Neural progenitor cell (in vitro differentiated cells): ENCODE measurements around the gene NINL. TPM values are rescaled to one million over a fixed set of nuclear protein-coding genes. Genes with fewer than 3 reads are reported as not detected.
A peak's percentile ranks its signal among the peaks of the same experiment; 100 is the strongest.

Experiments
- DNase-seq: peaks from one replicate; pipeline ENCODE4 v3.0.0-alpha.2; 2016; ENCODE audit warnings: low spot score
- H2AFZ ChIP-seq: fragments of 200-600 bp; sonication (generic); replicated peaks from 2 replicates; pipeline ENCODE4 v1.6.1; 2016; ENCODE audit warnings: antibody characterized with exemption
- H3F3A ChIP-seq: fragments of 200-600 bp; sonication (generic); 2 replicates; pipeline ENCODE4 v1.6.1; 2016; ENCODE audit warnings: antibody characterized with exemption, low read depth
- H3K27ac ChIP-seq: fragments of 200-600 bp; sonication (generic); 2 replicates; pipeline ENCODE4 v1.5.1; 2016; ENCODE audit warnings: mild to moderate bottlenecking
- H3K27me3 ChIP-seq: fragments of 200-600 bp; sonication (generic); 2 replicates; pipeline ENCODE4 v1.6.1; 2016; ENCODE audit warnings: mild to moderate bottlenecking, moderate library complexity
- H3K36me3 ChIP-seq: fragments of 200-600 bp; sonication (generic); 2 replicates; pipeline ENCODE4 v1.5.1; 2016
- H3K4me1 ChIP-seq: fragments of 200-600 bp; sonication (generic); 2 replicates; pipeline ENCODE4 v1.6.1; 2016; ENCODE audit warnings: mixed run types
- H3K4me2 ChIP-seq: fragments of 200-600 bp; sonication (generic); 2 replicates; pipeline ENCODE4 v1.6.1; 2016
- H3K4me3 ChIP-seq: fragments of 200-600 bp; sonication (generic); 2 replicates; pipeline ENCODE4 v1.5.1; 2016
- H3K79me2 ChIP-seq: fragments of 200-600 bp; sonication (generic); 2 replicates; pipeline ENCODE4 v1.6.1; 2016; ENCODE audit warnings: low read depth
- H3K9ac ChIP-seq: fragments of 200-600 bp; sonication (generic); 2 replicates; pipeline ENCODE4 v1.6.1; 2016
- H3K9me3 ChIP-seq: fragments of 200-600 bp; sonication (generic); 2 replicates; pipeline ENCODE4 v1.5.1; 2016; ENCODE audit warnings: low read depth
- H4K20me1 ChIP-seq: fragments of 200-600 bp; sonication (generic); 2 replicates; pipeline ENCODE4 v1.6.1; 2016; ENCODE audit warnings: low read depth
- H3K27ac Mint-ChIP-seq: 3 replicates; pipeline ENCODE4 v1.8.0; 2021; ENCODE audit warnings: mixed read lengths
- H3K27me3 Mint-ChIP-seq: 2 replicates; pipeline ENCODE4 v1.8.0; 2022; ENCODE audit warnings: low read depth, mild to moderate bottlenecking, inconsistent platforms, moderate library complexity, mixed read lengths; ENCODE audit not compliant: insufficient read depth
- H3K36me3 Mint-ChIP-seq: 3 replicates; pipeline ENCODE4 v1.8.0; 2021; ENCODE audit warnings: mixed read lengths
- H3K4me1 Mint-ChIP-seq: 3 replicates; pipeline ENCODE4 v1.8.0; 2021; ENCODE audit warnings: mixed read lengths
- H3K4me3 Mint-ChIP-seq: 3 replicates; pipeline ENCODE4 v1.8.0; 2021; ENCODE audit warnings: mild to moderate bottlenecking, moderate library complexity, mixed read lengths
- H3K9me3 Mint-ChIP-seq: 3 replicates; pipeline ENCODE4 v1.8.0; 2020; ENCODE audit warnings: mixed read lengths
- EZH2 ChIP-seq: fragments of 200-600 bp; sonication (generic); IDR thresholded peaks from 2 replicates; pipeline ENCODE4 v1.6.1; 2017; ENCODE audit warnings: antibody characterized with exemption, mild to moderate bottlenecking, moderate library complexity
- EZH2phosphoT487 ChIP-seq: fragments of 200-600 bp; sonication (generic); IDR thresholded peaks from 2 replicates; pipeline ENCODE4 v1.6.1; 2017; ENCODE audit warnings: antibody characterized with exemption
- total RNA-seq: library from RNA; depleted of rRNA; stranded (reverse); fragments of >200 nt; gene quantifications from 2 replicates; pipeline ENCODE4 v1.2.3, GENCODE V29; 2015; ENCODE audit warnings: low replicate concordance
- TF ChIP-seq, protein P1 (sequence below): fragments of 200-600 bp; sonication (generic); IDR thresholded peaks from 2 replicates; pipeline ENCODE4 v1.5.1; 2017; ENCODE audit warnings: antibody characterized with exemption, mild to moderate bottlenecking

The NINL gene
- total RNA-seq, 1 donor from 2014 or later: 21.5 TPM

DNA sequence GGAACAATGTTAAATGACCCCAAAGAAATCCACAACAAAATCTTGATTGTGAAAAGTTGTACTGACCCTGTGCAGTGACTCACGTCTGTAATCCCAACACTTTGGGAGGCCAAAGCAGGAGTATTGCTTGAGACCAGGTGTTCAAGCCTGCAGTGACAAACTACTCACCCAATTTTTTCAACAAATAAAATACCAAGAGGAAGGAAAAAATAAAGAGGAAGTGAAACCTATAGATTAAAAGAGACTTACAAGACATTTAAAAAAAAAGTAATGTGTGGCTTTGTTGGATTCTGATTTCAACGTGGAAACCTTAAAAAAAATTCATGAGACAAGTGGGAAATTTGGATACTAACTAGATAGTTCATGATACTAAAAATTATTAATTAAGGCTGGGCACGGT, 146.0 kb downstream of the NINL start:
- H3K4me3 ChIP-seq: no peak overlapping the region
- H3K79me2 ChIP-seq: no peaks in the 10 kb centered on the region
- Mint-ChIP-seq H3K4me3 (no peak overlapping the region), H3K36me3 (peaks cover 30% of the 10 kb centered on the region), H3K4me1 (peaks cover 4% of the 10 kb centered on the region), H3K27me3 (no peaks in the 10 kb centered on the region), H3K27ac (no peak overlapping the region), H3K9me3 (no peaks in the 10 kb centered on the region)
- DNase-seq: no peak
- TF ChIP-seq EZH2phosphoT487 (no peak), EZH2 (no peak)
- TF ChIP-seq, protein P1, sequence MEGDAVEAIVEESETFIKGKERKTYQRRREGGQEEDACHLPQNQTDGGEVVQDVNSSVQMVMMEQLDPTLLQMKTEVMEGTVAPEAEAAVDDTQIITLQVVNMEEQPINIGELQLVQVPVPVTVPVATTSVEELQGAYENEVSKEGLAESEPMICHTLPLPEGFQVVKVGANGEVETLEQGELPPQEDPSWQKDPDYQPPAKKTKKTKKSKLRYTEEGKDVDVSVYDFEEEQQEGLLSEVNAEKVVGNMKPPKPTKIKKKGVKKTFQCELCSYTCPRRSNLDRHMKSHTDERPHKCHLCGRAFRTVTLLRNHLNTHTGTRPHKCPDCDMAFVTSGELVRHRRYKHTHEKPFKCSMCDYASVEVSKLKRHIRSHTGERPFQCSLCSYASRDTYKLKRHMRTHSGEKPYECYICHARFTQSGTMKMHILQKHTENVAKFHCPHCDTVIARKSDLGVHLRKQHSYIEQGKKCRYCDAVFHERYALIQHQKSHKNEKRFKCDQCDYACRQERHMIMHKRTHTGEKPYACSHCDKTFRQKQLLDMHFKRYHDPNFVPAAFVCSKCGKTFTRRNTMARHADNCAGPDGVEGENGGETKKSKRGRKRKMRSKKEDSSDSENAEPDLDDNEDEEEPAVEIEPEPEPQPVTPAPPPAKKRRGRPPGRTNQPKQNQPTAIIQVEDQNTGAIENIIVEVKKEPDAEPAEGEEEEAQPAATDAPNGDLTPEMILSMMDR: no peak
- no peak overlapping the region for H2AFZ ChIP-seq
- H3K4me1 ChIP-seq: peaks cover 13% of the 10 kb centered on the region
- no peak overlapping the region for H3K9ac ChIP-seq
- no peaks in the 10 kb centered on the region for H3K27me3 ChIP-seq
- H3K36me3 ChIP-seq: peaks cover 15% of the 10 kb centered on the region
- H3K27ac ChIP-seq: no peak overlapping the region
- H3K9me3 ChIP-seq: no peaks in the 10 kb centered on the region
- H4K20me1 ChIP-seq: no peaks in the 10 kb centered on the region
- peaks cover 15% of the 10 kb centered on the region for H3F3A ChIP-seq
- no peak overlapping the region for H3K4me2 ChIP-seq

DNA sequence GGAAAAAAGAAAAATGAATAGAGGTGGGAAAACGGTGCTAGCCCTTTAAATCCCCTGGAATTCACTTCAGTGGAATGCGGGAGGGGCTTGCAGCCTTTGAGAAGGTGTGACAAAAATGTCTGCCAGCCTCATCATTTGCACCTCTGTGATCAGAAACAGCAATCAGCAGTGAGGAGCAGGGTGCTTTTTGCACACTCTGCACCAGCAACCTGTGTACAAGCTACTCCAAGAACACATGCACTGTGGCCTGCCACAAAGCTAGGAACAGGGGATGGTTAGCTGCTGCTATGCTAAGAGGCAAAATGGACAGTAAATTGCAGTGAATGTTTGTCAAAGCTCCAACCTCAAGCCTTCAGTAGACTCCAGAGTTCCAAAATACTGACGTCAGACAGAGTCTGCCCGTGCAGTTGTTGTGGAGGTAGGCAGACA, 148.2 kb downstream of the NINL start:
- peaks cover 33% of the 10 kb centered on the region for H3K36me3 Mint-ChIP-seq
- no peaks in the 10 kb centered on the region for H3K9me3 Mint-ChIP-seq
- Histone ChIP-seq H3K4me3 (no peak overlapping the region), H3K27ac (peak overlapping the region; percentile 68), H3K27me3 (no peaks in the 10 kb centered on the region), H4K20me1 (no peaks in the 10 kb centered on the region), H3K79me2 (no peaks in the 10 kb centered on the region), H3K36me3 (peaks cover 27% of the 10 kb centered on the region), H3F3A (peaks cover 15% of the 10 kb centered on the region), H3K4me1 (peaks cover 13% of the 10 kb centered on the region), H3K9me3 (no peaks in the 10 kb centered on the region), H2AFZ (no peak overlapping the region), H3K9ac (peak overlapping the region; percentile 7), H3K4me2 (peak overlapping the region; percentile 56)
- TF ChIP-seq EZH2phosphoT487: no peak
- TF ChIP-seq, protein P1: no peak
- TF ChIP-seq EZH2: no peak
- DNase-seq: peak; percentile 66
- H3K4me1 Mint-ChIP-seq: peaks cover 4% of the 10 kb centered on the region
- H3K27ac Mint-ChIP-seq: no peak overlapping the region
- no peak overlapping the region for H3K4me3 Mint-ChIP-seq
- no peaks in the 10 kb centered on the region for H3K27me3 Mint-ChIP-seq

DNA sequence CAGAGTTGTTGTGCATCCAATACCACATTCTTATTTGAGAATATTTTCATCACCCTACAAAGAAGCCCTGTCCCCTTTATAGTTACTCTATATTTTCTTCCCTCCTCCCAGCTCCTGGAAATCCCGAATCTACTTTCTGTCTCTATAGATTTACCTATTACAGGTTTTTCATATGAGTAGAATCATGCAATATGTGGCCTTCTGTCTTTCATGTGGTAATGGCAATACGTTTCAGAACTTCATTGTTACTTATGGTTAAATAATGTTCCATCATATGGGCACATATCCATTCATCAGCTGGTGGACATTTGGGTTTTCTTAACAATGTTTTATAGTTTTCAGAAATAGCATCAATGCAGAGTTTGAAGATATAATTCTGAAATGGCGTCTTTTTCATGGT, 160.8 kb downstream of the NINL start:
- Histone ChIP-seq H3F3A (no peaks in the 10 kb centered on the region), H3K4me2 (no peak overlapping the region), H3K9ac (no peak overlapping the region), H3K4me3 (no peak overlapping the region), H4K20me1 (no peaks in the 10 kb centered on the region), H3K4me1 (no peaks in the 10 kb centered on the region), H3K27ac (no peak overlapping the region), H3K9me3 (no peaks in the 10 kb centered on the region), H3K79me2 (no peaks in the 10 kb centered on the region), H3K27me3 (no peaks in the 10 kb centered on the region), H3K36me3 (peaks cover 19% of the 10 kb centered on the region), H2AFZ (no peak overlapping the region)
- Mint-ChIP-seq H3K4me3 (no peak overlapping the region), H3K4me1 (no peaks in the 10 kb centered on the region), H3K27me3 (no peaks in the 10 kb centered on the region), H3K36me3 (peaks cover 37% of the 10 kb centered on the region), H3K27ac (no peak overlapping the region), H3K9me3 (peaks cover 9% of the 10 kb centered on the region)
- no peak for DNase-seq
- TF ChIP-seq, protein P1: no peak
- TF ChIP-seq EZH2phosphoT487: no peak
- no peak for TF ChIP-seq EZH2
